ENCODE measurements around the gene CKAP4. TPM values are rescaled to one million over a fixed set of nuclear protein-coding genes. Genes with fewer than 3 reads are reported as not detected.

CKAP4 gene
- total and polyA plus RNA-seq, 2 donors (not counting 3 experiments of a cell fraction or from before 2014, with no cell fraction given): 117 to 223 TPM

- Histone ChIP-seq H3K4me1 (ENCODE audit: control insufficient read depth, extremely low read depth, insufficient read depth, low read length) (peaks cover 27% of the 10 kb centered on the region), H3K36me3 (ENCODE audit: control insufficient read depth in 2 of 2, extremely low read depth in 1 of 2, insufficient read depth in 2 of 2, low read length in 2 of 2) (peaks cover 0 to 11% of the 10 kb centered on the region in 2 experiments), H4K20me1 (replicated peaks; ENCODE audit: control insufficient read depth, extremely low read depth, insufficient read depth, low read length) (peaks cover 3% of the 10 kb centered on the region), H3K9ac (replicated peaks; ENCODE audit: extremely low read depth, insufficient read depth, low read length) (peak overlapping the region; percentile 90), H3K79me2 (ENCODE audit: control insufficient read depth, insufficient read depth, low read length) (peaks cover 45% of the 10 kb centered on the region), H3K27me3 (ENCODE audit: control insufficient read depth in 2 of 2, insufficient read depth in 2 of 2, low read length in 2 of 2) (no peaks in the 10 kb centered on the region), H3K4me2 (ENCODE audit: insufficient read depth, low read length) (peak overlapping the region; percentile 68), H3K9me1 (replicated peaks; ENCODE audit: control insufficient read depth, extremely low read depth, insufficient read depth, low read length) (no peaks in the 10 kb centered on the region), H2AFZ (ENCODE audit: low read depth, low read length) (no peak overlapping the region), H3K27ac (ENCODE audit: insufficient read depth, low read depth, low read length) (peak overlapping the region; percentile 89), H3K4me3 (replicated peaks in 1 of 3; ENCODE audit: insufficient read depth in 1 of 3, low read depth in 1 of 3, low read length in 3 of 3) (peak overlapping the region; percentile 71 to 97 (median 90)), H3K9me3 (replicated peaks; ENCODE audit: control insufficient read depth, insufficient read depth, low read length) (no peaks in the 10 kb centered on the region)
- no TSS peak for BruUV-seq (replicated peaks)
- ChIA-PET CTCF (interaction anchor here (0.7 to 3.2 kb wide), 9 partner anchors 12 to 827 kb away, joined by 3 to 13 read pairs (median 6); no protein-coding TSS in a partner anchor), POLR2A (no interaction called here)
- peak; percentile 65 for DNase-seq (ENCODE audit: low read depth, low spot score)
- dilution Hi-C loops (cut with MboI; ENCODE audit: extremely low pct_ligation_motif_present, low sequenced_read_pairs): no loop called here
- TF ChIP-seq CTCF (IDR thresholded peaks at IDR 0.05; ENCODE audit: extremely low read depth in 1 of 2, insufficient read depth in 1 of 2, low read depth in 1 of 2, low read length in 2 of 2): peak in 1 of 2 donors; percentile 19
- TF ChIP-seq POLR2AphosphoS5 (IDR thresholded peaks at IDR 0.05; ENCODE audit: insufficient read depth, low read depth, low read length): no peak
- no peak for FAIRE-seq
- intact Hi-C loops (cut with micrococcal nuclease): loop anchor here (5.0 kb wide), 2 partner anchors 525 to 845 kb away; partner anchors contain the start of genes CRY1 and RIC8B
Measured at GRCh38 chr12:106246891-106247673, 738 bp downstream of the CKAP4 start.

GRCh38 chr12:106245767-106246166 lies 2.1 kb downstream of the CKAP4 start:
- Histone ChIP-seq H4K20me1 (replicated peaks; ENCODE audit: control insufficient read depth, extremely low read depth, insufficient read depth, low read length) (peaks cover 3% of the 10 kb centered on the region), H3K4me1 (ENCODE audit: control insufficient read depth, extremely low read depth, insufficient read depth, low read length) (peaks cover 27% of the 10 kb centered on the region), H3K27me3 (ENCODE audit: control insufficient read depth in 2 of 2, insufficient read depth in 2 of 2, low read length in 2 of 2) (no peaks in the 10 kb centered on the region), H3K27ac (ENCODE audit: insufficient read depth, low read depth, low read length) (peak overlapping the region; percentile 89), H3K4me3 (replicated peaks in 1 of 3; ENCODE audit: insufficient read depth in 1 of 3, low read depth in 1 of 3, low read length in 3 of 3) (peak overlapping the region; percentile 29 to 97 (median 71)), H3K9me3 (replicated peaks; ENCODE audit: control insufficient read depth, insufficient read depth, low read length) (no peaks in the 10 kb centered on the region), H3K36me3 (ENCODE audit: control insufficient read depth in 2 of 2, extremely low read depth in 1 of 2, insufficient read depth in 2 of 2, low read length in 2 of 2) (peaks cover 0 to 11% of the 10 kb centered on the region in 2 experiments), H3K9ac (replicated peaks; ENCODE audit: extremely low read depth, insufficient read depth, low read length) (peak overlapping the region; percentile 90), H3K79me2 (ENCODE audit: control insufficient read depth, insufficient read depth, low read length) (peaks cover 53% of the 10 kb centered on the region), H3K9me1 (replicated peaks; ENCODE audit: control insufficient read depth, extremely low read depth, insufficient read depth, low read length) (no peaks in the 10 kb centered on the region), H3K4me2 (ENCODE audit: insufficient read depth, low read length) (peak overlapping the region; percentile 68), H2AFZ (ENCODE audit: low read depth, low read length) (no peak overlapping the region)
- intact Hi-C loops (cut with micrococcal nuclease) (loop anchor here (5.0 kb wide), 2 partner anchors 527 to 847 kb away; partner anchors contain the start of genes CRY1 and RIC8B), dilution Hi-C loops (cut with MboI; ENCODE audit: extremely low pct_ligation_motif_present, low sequenced_read_pairs) (no loop called here)
- peak; percentile 95 for FAIRE-seq
- CTCF ChIA-PET: interaction anchor here (1.3 to 1.4 kb wide), 2 partner anchors 19 to 826 kb away, joined by 4 to 7 read pairs; no protein-coding TSS in a partner anchor
- BruUV-seq (replicated peaks): TSS peak; percentile 13
- POLR2A ChIA-PET: no interaction called here
- DNase-seq (ENCODE audit: low read depth, low spot score): peak; percentile 83
- TF ChIP-seq MAX (IDR thresholded peaks at IDR 0.05; ENCODE audit: insufficient read depth, insufficient read length) (no peak), JUN (IDR thresholded peaks at IDR 0.05; ENCODE audit: borderline replicate concordance, insufficient read depth, insufficient read length, low read depth) (no peak), GATA2 (IDR thresholded peaks at IDR 0.05; ENCODE audit: insufficient read depth, insufficient read length, low read depth, low read length) (no peak), POLR2A (IDR thresholded peaks at IDR 0.05; ENCODE audit: low read depth, low read length) (no peak), CTCF (IDR thresholded peaks at IDR 0.05; ENCODE audit: extremely low read depth in 1 of 2, insufficient read depth in 1 of 2, low read depth in 1 of 2, low read length in 2 of 2) (no peak), MYC (IDR thresholded peaks at IDR 0.05; ENCODE audit: low read depth, low read length) (no peak), FOS (IDR thresholded peaks at IDR 0.05; ENCODE audit: borderline replicate concordance, insufficient read depth, low read length) (no peak), POLR2AphosphoS5 (IDR thresholded peaks at IDR 0.05; ENCODE audit: insufficient read depth, low read depth, low read length) (no peak), EZH2 (IDR thresholded peaks at IDR 0.05; ENCODE audit: borderline replicate concordance, low read depth, low read length, severe bottlenecking) (no peak)

Measured in endothelial cell of umbilical vein (primary cell).